Psoas muscle (tissue), 8 donors: Measurements from ENCODE around the gene SYNPO2. TPM values are rescaled to one million over a fixed set of nuclear protein-coding genes. Genes with fewer than 3 reads are reported as not detected.

ENCODE experiments used
- ATAC-seq, 4 donors: fragments of 200-7000 bp; cut with Tn5 transposase; one replicate each; pipeline ENCODE4 v1.9.1; 2020; ENCODE audit warnings: moderate library complexity in 3 of 4, mild to moderate bottlenecking in 2 of 4
- DNase-seq, 2 donors: peaks; one replicate each; pipeline ENCODE4 v3.0.0-alpha.2; 2020
- H3K27ac ChIP-seq: fragments of 200-600 bp; one replicate; pipeline ENCODE4 v1.8.0; 2022
- H3K27me3 ChIP-seq, 3 donors: fragments of 200-600 bp in 1 of 3; one replicate each; pipeline versions ENCODE4 v1.6.1 to v1.8.0; 2013 to 2022; ENCODE audit warnings: low read length in 2 of 3, mild to moderate bottlenecking in 2 of 3, moderate library complexity in 1 of 3; ENCODE audit not compliant: insufficient read depth in 3 of 3
- H3K36me3 ChIP-seq, 2 donors: fragments of 200-600 bp in 1 of 2; one replicate each; pipeline versions ENCODE4 v1.6.1 to v1.8.0; 2013 to 2022; ENCODE audit warnings: low read depth in 1 of 2, mild to moderate bottlenecking in 1 of 2, moderate library complexity in 1 of 2; ENCODE audit not compliant: insufficient read depth in 1 of 2
- H3K4me1 ChIP-seq: fragments of 200-600 bp; one replicate; pipeline ENCODE4 v1.8.0; 2022
- H3K4me3 ChIP-seq: fragments of 200-600 bp; one replicate; pipeline ENCODE4 v1.8.0; 2022; ENCODE audit warnings: mild to moderate bottlenecking
- H3K9me3 ChIP-seq: fragments of 200-600 bp; one replicate; pipeline ENCODE4 v1.8.0; 2022
- WGBS, 3 donors: extraction: QIAGEN DNeasy Blood & Tissue Kit; methylation state at CpG; one replicate each; pipeline versions ENCODE4 v1.1.6 to v1.1.7; 2013; 5-methylcytosine and 5-hydroxymethylcytosine counted together
- intact Hi-C, 2 donors: fragments of 100-400 bp; cut with DNase I; formaldehyde crosslinking; loops; one replicate each; pipeline versions ENCODE4 v1.11.0 to v1.14.2; 2022
- polyA plus RNA-seq, 3 donors: library from polyadenylated mRNA; stranded (reverse); fragments of 200-250 nt; gene quantifications; one replicate each; pipeline ENCODE4 v1.2.3, GENCODE V29; 2013
- total RNA-seq, 4 donors: library from RNA; stranded (reverse); fragmentation: NEBNext Ultra II Directional in 2 of 4; extraction: Animal tissue kit (Norgen Biotek cat#: 25700) in 2 of 4; gene quantifications; one replicate each; pipeline versions ENCODE4 v1.2.1 to v1.2.4, GENCODE V29; 2021 to 2023
- TF ChIP-seq, protein P1 (sequence below): fragments of 200-600 bp; IDR thresholded peaks from one replicate; pipeline ENCODE4 v1.8.0; 2022; ENCODE audit warnings: antibody characterized with exemption
- donor health status: healthy with polysubstance abuse.
- donor health status: DM: no; HTN: no; CAD: no; lungs with moderate emphysema.
- donor health status: Bipolar disorder and iron deficiency.
- donor health status: healthy.
- donor health status: DM: yes; HTN: yes; CAD: no.
- donor health status: DM: no; HTN: no; CAD: no.
- donor health status: DM: no; HTN: no; CAD: no.
- donor health status: DM: yes; HTN: yes; CAD: no.

The SYNPO2 gene
- total and polyA plus RNA-seq, 7 donors, result 35.7 to 2,858 (median 1,548) TPM

DNA sequence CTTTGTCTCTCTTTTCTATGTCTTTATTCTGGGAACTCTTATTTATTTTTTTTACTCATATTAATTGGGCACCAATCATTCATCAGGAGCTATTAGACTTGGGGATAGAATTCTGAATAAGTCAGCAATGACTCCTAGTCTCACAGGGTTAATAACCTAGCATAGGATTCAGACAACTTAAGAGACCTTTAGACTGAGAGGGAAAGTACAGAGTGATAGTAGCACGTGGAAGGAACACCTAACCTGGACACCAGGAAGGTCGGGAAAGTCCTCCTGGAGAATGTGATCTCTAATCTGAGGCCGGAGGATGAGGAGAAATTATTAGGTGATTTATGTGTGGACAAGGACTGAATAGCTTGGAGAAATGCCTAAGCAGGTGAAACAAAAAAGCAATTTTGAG is 3.9 kb upstream of the SYNPO2 start:
- intact Hi-C loops, result loop anchor here (5.0 to 10.0 kb wide), 3 partner anchors 47 to 140 kb away; partner anchors contain the start of gene SEC24D (in 1 of the 2)
- TF ChIP-seq, protein P1, sequence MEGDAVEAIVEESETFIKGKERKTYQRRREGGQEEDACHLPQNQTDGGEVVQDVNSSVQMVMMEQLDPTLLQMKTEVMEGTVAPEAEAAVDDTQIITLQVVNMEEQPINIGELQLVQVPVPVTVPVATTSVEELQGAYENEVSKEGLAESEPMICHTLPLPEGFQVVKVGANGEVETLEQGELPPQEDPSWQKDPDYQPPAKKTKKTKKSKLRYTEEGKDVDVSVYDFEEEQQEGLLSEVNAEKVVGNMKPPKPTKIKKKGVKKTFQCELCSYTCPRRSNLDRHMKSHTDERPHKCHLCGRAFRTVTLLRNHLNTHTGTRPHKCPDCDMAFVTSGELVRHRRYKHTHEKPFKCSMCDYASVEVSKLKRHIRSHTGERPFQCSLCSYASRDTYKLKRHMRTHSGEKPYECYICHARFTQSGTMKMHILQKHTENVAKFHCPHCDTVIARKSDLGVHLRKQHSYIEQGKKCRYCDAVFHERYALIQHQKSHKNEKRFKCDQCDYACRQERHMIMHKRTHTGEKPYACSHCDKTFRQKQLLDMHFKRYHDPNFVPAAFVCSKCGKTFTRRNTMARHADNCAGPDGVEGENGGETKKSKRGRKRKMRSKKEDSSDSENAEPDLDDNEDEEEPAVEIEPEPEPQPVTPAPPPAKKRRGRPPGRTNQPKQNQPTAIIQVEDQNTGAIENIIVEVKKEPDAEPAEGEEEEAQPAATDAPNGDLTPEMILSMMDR, result no peak

GRCh38 chr4:118889312-118889691 is 648 bp downstream of the SYNPO2 start:
- intact Hi-C loops, result loop anchor here (2.0 to 10.0 kb wide), 4 partner anchors 52 to 145 kb away; partner anchors contain the start of gene SEC24D (in 1 of the 2)
- Histone ChIP-seq H3K27me3 (no peaks in the 10 kb centered on the region), H3K36me3 (no peaks in the 10 kb centered on the region), H3K9me3 (no peaks in the 10 kb centered on the region), H3K4me3 (peak overlapping the region; percentile 75), H3K4me1 (no peaks in the 10 kb centered on the region), H3K27ac (peak overlapping the region; percentile 88)
- ATAC-seq (peak; percentile 46 to 74 (median 57)), DNase-seq (no peak)
- TF ChIP-seq, protein P1, result no peak
- 15 to 36% (median 20%) methylated on average over 4 of the region's 4 CpGs for WGBS, 3 donors

More for the DNA sequence above, 3.9 kb upstream of the SYNPO2 start:
- DNase-seq, result no peak
- no peaks in the 10 kb centered on the region for H3K36me3 ChIP-seq
- no peak for ATAC-seq
- no peaks in the 10 kb centered on the region for H3K27me3 ChIP-seq
- H3K4me1 ChIP-seq, result no peaks in the 10 kb centered on the region
- 63 to 89% (median 84%) methylated on average over 3 of the region's 3 CpGs for WGBS, 3 donors
- H3K27ac ChIP-seq, result no peak overlapping the region
- H3K4me3 ChIP-seq, result no peak overlapping the region
- H3K9me3 ChIP-seq, result no peaks in the 10 kb centered on the region

DNA sequence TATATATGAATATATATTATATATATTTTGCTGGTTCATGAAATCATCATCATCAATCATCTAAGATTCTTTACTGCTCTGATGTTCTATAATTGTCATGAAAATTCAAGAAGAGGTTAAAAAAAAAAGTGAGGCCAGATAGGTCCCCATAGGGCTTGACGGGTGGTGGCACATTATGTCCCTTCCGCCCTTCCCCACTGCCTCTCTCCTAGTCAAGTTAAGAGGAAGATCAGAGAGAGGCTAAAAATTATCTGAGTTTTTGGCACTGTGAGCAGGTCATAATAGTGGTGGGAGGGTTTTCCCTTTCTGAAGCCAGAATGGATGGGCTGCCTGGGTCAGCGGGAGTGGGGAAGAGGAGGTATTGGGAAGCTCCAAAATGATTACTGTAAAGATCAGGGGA is 5.4 kb downstream of the SYNPO2 start:
- intact Hi-C loops, result no loop called here
- ATAC-seq, result no peak
- H3K9me3 ChIP-seq, result no peaks in the 10 kb centered on the region
- TF ChIP-seq, protein P1, result no peak
- peaks cover 17% of the 10 kb centered on the region for H3K4me1 ChIP-seq
- H3K27ac ChIP-seq, result peak overlapping the region; percentile 88
- H3K36me3 ChIP-seq, result no peaks in the 10 kb centered on the region
- DNase-seq, result no peak
- H3K4me3 ChIP-seq, result peak overlapping the region; percentile 75
- 70 to 88% (median 73%) methylated on average over 3 of the region's 3 CpGs for WGBS, 3 donors
- no peaks in the 10 kb centered on the region for H3K27me3 ChIP-seq

- ATAC-seq (peak; percentile 60 to 79 (median 64)), DNase-seq (no peak)
- Histone ChIP-seq H3K4me1 (peaks cover 30% of the 10 kb centered on the region), H3K36me3 (no peaks in the 10 kb centered on the region), H3K27ac (peak overlapping the region; percentile 88), H3K9me3 (no peaks in the 10 kb centered on the region), H3K4me3 (peak overlapping the region; percentile 37), H3K27me3 (no peaks in the 10 kb centered on the region)
- 27 to 42% (median 31%) methylated on average over 2 of the region's 2 CpGs for WGBS, 3 donors
- TF ChIP-seq, protein P1, result no peak
- intact Hi-C loops, result loop anchor here in 1 of 2 donors (5.0 kb wide), 1 partner anchor 54 kb away; no protein-coding TSS in a partner anchor
Measured at GRCh38 chr4:118898221-118898620, 9.6 kb downstream of the SYNPO2 start.

DNA sequence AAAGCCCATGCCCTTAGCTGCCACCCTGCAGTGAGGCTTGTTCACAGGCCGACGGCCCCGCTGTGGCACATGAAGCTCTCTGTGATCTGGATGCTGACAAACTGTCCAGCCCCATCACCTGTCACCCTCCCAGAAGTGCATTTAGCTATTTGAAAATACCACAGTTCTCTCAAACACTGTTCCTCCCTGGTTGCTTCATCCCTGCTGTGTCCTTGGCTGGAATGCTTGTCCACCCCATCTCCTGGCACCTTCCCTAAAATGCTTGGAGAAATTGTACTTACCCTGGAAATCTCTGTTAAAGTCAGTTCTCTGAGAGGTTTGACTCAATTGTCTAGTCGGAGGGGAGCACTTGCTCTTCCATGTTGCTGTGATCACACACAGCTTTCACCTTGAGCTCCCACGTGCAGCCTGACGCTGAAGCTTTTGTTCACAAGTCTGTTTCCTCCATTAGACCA is 10.1 kb downstream of the SYNPO2 start:
- H3K27ac ChIP-seq, result peak overlapping the region; percentile 88
- peak; percentile 51 to 78 for DNase-seq
- H3K4me3 ChIP-seq, result peak overlapping the region; percentile 37

More for the DNA sequence above, 10.1 kb downstream of the SYNPO2 start:
- ATAC-seq, result peak; percentile 87 to 94 (median 92)
- Histone ChIP-seq H3K4me1 (peaks cover 30% of the 10 kb centered on the region), H3K27me3 (no peaks in the 10 kb centered on the region), H3K36me3 (no peaks in the 10 kb centered on the region), H3K9me3 (no peaks in the 10 kb centered on the region)
- TF ChIP-seq, protein P1, result no peak
- intact Hi-C loops, result loop anchor here in 1 of 2 donors (5.0 kb wide), 1 partner anchor 54 kb away; no protein-coding TSS in a partner anchor
- 28 to 43% (median 31%) methylated on average over 6 of the region's 6 CpGs for WGBS, 3 donors
